ENCODE data around the gene IFIT3. TPM values are rescaled to one million over a fixed set of nuclear protein-coding genes. Genes with fewer than 3 reads are reported as not detected.

The IFIT3 gene
- total and polyA plus RNA-seq, 2 experiments from 2014 or later: 0.42 to 0.52 TPM

GRCh38 chr10:89371987-89372386 is 44.2 kb downstream of the IFIT3 start:
- Histone ChIP-seq H2AFZ (no peak overlapping the region), H3K4me1 (ENCODE audit: insufficient read depth) (no peaks in the 10 kb centered on the region), H4K20me1 (replicated peaks; ENCODE audit: insufficient read depth) (no peaks in the 10 kb centered on the region), H3K27ac (ENCODE audit: low read depth) (no peak overlapping the region), H3K27me3 (ENCODE audit: insufficient read depth) (no peaks in the 10 kb centered on the region), H3K9me2 (ENCODE audit: insufficient read depth) (no peaks in the 10 kb centered on the region; the same call in 1 of the 2 replicates), H3K36me3 (ENCODE audit: insufficient read depth) (no peaks in the 10 kb centered on the region), H3F3A (replicated peaks; ENCODE audit: low read depth) (no peaks in the 10 kb centered on the region), H3K4me3 (no peak overlapping the region), H3K79me2 (replicated peaks; ENCODE audit: insufficient read depth) (no peaks in the 10 kb centered on the region), H3K4me2 (no peak overlapping the region)
- TF ChIP-seq ETS1 (IDR thresholded peaks at IDR 0.05) (no peak), CREB1 (CRISPR knock-in tag; IDR thresholded peaks at IDR 0.05; ENCODE audit: low read depth) (no peak), STAT1 (IDR thresholded peaks at IDR 0.05; ENCODE audit: unreplicated experiment) (no peak), EZH2phosphoT487 (IDR thresholded peaks at IDR 0.05; ENCODE audit: unreplicated experiment) (no peak), POLR2AphosphoS5 (IDR thresholded peaks at IDR 0.05; ENCODE audit: low read depth) (no peak), ZNF114 (CRISPR knock-in tag; IDR thresholded peaks at IDR 0.05) (no peak), REST (IDR thresholded peaks at IDR 0.05; ENCODE audit: unreplicated experiment) (no peak), CTCF (conservative IDR thresholded peaks at IDR 0.05; ENCODE audit: low read depth in 2 of 2) (no peak)
- no peak overlapping the region for H3K4me3 Mint-ChIP-seq
- H3K27ac Mint-ChIP-seq: no peak overlapping the region
- peaks cover 12% of the 10 kb centered on the region for H3K4me1 Mint-ChIP-seq
- H3K27me3 Mint-ChIP-seq (ENCODE audit: insufficient read depth, low read depth, poor library complexity): peaks cover under 1% of the 10 kb centered on the region
- DNase-seq (ENCODE audit: low spot score) (no peak), ATAC-seq (no peak)
- H3K9me3 Mint-ChIP-seq: no peaks in the 10 kb centered on the region; the same call in 2 of the 3 replicates
- H3K36me3 Mint-ChIP-seq (ENCODE audit: low read depth): no peaks in the 10 kb centered on the region

All from GM23338 (cell line).